HG03139 (cell line): ENCODE results near the gene ZFP36.

ENCODE experiments used
- ATAC-seq: cut with Tn5 transposase; IDR thresholded peaks from one replicate; pipeline ENCODE4 v1.9.1; 2021; ENCODE audit not compliant: unreplicated experiment

ZFP36 gene

DNA sequence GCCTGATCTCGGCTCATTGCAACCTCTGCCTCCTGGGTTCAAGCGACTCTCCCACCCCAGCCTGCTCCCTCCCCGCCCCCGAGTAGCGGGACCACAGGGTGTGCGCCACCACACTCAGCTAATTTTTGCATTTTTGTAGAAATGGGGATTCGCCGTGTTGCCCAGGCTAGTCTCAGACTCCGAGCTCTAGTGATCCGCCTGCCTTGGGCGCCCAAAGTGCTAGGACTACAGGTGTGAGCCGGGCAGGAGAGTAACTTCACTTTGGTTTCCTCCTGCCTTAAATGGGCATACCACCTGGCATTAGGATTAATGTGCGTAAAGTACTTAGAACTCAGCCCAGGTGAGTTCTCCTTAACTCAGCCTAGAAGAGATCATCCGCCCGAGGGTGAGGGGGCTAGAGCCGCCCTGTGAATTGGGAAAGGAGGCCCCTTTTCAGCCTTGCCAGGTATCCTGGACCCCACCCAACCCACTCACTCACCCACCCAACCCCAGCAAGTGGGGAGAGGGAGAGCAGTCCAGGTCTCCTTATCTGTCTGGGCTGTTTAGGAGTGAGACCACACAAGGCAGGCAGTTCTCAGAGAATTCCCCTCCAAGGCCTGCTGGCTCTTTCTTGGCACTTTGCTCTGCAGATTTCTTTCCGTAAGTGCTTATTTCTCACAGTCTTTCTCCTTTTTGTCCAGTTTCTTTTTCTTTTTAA, 1.2 kb upstream of the ZFP36 start:
- no peak for ATAC-seq

DNA sequence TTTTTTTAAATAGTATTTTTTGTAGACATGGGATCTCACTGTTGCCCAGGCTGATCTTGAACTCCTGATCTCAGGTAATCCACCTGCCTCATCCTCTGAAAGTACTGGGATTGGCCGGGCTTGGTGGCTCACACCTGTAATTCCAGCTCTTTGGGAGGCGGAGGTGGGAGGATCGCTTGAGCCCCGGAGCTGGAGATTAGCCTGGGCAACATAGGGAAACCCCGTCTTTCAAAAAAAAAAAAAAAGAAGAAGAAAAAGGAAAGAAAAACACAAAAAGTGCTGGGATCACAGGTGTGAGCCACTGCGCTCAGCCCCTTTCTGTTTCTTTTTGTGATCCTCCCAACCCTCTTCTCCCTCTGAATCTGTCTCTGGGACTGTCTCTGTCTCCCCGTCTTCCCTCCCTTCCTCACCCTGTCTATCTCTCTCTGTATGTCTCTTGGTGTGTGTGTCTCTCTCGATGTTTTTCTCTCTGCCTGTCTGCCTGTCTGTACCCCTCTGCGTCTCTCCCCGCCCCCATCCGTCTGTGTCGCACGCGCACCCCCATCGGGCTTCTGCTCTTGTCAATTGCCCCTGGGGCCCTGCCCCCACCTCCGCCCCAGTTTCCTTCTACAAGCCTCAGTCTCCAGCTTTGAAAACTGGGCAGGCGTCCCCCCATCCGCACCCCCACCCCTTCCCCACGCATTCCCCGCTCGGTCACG, 540 bp upstream of the ZFP36 start:
- no peak for ATAC-seq

DNA sequence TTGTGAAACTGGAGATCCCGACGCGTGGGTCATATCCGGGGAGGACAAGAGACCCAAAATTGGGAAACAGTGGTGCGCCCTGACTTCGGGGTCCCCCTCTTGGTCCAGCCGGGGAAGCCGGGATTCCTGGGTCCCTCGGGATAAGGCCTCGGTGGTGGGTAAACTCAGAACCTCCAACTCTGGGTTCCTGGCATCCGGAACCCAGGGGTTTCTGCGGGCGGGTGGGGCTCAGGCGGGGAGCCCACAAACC, 688 bp downstream of the ZFP36 start:
- no peak for ATAC-seq

DNA sequence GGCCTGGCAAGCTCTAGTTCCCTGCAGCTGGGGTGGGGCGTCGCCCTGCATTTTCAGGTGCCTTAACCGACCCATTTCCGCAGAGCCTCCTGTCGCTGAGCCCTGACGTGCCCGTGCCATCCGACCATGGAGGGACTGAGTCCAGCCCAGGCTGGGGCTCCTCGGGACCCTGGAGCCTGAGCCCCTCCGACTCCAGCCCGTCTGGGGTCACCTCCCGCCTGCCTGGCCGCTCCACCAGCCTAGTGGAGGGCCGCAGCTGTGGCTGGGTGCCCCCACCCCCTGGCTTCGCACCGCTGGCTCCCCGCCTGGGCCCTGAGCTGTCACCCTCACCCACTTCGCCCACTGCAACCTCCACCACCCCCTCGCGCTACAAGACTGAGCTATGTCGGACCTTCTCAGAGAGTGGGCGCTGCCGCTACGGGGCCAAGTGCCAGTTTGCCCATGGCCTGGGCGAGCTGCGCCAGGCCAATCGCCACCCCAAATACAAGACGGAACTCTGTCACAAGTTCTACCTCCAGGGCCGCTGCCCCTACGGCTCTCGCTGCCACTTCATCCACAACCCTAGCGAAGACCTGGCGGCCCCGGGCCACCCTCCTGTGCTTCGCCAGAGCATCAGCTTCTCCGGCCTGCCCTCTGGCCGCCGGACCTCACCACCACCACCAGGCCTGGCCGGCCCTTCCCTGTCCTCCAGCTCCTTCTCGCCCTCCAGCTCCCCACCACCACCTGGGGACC, 1.2 kb downstream of the ZFP36 start:
- ATAC-seq = no peak

DNA sequence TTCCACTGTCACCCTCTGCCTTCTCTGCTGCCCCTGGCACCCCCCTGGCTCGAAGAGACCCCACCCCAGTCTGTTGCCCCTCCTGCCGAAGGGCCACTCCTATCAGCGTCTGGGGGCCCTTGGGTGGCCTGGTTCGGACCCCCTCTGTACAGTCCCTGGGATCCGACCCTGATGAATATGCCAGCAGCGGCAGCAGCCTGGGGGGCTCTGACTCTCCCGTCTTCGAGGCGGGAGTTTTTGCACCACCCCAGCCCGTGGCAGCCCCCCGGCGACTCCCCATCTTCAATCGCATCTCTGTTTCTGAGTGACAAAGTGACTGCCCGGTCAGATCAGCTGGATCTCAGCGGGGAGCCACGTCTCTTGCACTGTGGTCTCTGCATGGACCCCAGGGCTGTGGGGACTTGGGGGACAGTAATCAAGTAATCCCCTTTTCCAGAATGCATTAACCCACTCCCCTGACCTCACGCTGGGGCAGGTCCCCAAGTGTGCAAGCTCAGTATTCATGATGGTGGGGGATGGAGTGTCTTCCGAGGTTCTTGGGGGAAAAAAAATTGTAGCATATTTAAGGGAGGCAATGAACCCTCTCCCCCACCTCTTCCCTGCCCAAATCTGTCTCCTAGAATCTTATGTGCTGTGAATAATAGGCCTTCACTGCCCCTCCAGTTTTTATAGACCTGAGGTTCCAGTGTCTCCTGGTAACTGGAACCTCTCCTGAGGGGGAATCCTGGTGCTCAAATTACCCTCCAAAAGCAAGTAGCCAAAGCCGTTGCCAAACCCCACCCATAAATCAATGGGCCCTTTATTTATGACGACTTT, 2.0 kb downstream of the ZFP36 start:
- ATAC-seq = no peak

DNA sequence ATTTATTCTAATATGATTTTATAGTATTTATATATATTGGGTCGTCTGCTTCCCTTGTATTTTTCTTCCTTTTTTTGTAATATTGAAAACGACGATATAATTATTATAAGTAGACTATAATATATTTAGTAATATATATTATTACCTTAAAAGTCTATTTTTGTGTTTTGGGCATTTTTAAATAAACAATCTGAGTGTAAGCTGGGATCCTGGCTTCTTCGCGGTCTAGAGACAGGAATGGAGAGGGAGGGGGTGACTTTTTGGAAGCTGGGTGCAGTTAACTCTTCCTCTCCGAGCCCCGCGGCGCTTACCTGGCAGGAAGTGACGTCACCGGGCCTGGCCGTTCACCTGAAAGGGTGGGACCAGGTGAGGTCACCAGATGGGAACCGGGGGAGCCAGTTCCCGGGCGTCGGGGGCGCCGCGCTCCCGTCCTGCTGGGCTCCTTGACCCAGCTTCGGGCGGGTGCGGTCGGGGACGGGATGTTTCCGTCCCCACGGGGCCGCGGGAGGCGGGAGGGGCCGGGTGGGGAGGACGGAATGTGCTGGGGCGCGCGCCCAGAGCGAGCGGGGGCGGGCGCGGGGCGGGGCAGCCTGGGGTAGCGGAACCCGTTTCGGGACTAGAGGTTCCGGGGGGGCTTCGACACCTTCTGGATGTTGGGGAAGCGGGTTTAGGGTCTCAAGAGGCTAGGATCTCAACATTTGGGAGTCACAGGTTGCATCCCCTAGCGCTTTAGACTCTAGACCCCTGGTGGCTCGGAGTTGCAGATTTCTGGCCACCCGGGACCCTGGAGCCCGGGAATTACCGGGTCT, 2.8 kb downstream of the ZFP36 start:
- ATAC-seq = no peak

DNA sequence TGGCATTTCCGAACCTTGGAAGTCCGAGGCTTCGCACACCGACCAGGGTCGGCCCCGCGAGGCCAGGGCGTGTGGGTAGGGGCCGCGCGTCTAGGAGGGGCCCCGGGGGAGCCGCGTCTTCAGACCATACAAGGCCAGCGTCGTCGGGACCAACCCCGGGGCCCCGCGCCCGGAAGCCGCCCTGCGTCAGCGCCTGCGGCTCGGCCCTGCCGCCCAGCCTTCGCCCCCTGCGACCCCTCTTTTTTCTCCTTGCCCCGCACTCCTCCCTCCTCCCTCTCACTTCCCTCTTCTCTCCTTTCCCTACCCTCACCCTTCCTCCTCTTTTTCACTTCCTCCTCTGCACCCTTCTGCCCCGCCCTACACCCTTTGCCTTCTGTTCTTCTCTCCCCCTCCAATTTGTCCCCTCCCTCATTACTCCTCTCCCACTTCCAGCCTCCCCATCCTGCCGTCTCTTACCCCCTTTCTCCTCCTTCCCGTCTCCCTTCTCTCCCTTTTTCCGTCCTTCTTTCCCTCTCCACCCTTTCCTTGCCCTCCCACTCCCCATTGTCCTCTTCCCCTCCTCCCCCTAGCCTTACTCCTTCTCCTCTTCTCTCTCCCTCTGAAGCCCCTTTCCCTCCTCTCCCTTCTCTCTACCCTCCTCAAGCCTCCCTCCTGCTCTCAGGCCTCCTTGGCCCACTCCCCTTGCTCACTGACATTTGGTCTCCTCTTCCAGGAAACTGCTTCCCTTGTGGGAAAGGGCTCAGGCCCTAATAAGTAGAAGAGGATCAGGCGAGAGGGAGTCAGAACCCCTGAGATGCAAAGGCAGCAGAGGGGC, 3.6 kb downstream of the ZFP36 start:
- no peak for ATAC-seq

DNA sequence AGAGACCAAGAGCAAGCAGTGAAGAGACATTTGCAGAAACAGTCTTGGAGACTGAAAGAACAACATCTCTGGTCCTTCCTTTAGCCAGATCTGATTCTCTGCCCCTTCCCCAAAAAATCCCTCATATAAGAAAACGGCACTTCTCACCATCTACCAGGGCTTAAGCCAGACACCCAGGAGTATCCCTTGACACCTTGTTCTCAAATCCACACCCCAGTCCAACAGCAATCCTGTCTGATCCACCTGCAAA, 4.1 kb downstream of the ZFP36 start:
- no peak for ATAC-seq

DNA sequence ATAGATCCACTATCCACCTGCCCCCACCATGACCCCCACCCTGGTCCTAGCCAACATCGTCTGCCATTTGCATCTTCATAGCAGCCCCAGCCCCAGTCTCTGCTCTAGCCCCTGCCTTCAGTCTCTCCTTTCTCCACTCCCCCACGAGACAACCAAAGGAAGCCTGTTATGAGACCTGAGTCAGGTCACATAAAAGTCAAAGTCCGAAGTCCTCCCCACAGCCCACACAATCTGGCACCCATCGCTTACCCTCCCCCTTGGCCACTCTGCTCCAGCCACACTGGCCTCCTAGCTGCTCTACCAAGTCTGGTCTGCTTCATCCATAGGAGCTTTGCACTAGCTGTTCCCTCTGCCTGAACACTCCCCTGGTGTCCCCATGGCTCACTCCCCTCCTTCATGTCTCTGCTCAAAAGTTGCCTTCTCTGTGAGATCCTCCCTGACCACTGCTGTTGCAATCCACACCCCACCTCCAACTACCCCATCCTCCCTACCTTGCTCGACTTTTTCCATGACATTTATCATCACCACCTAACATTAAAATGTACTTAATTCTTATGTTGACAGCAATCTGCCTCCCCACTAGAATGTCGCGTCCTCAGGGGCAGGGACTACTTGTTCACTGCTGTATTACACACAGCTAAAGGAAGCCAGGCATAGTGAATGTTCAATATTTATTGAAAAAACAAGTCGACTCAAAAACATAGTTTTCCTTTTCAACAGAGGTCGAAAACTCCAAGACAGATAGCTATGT, 4.6 kb downstream of the ZFP36 start:
- ATAC-seq = no peak

DNA sequence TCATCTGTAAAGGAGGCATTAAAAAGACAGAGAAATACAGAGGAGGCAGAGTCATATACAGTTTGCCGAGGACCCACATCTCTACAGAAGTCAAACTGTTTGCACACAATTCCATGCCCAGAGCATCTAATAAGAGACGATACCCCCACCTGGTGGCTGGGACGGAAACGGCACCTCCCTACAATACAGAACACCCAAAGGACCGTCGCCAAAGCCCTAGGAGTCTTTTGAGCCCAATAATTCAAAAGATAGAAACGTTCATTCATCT, 5.1 kb downstream of the ZFP36 start:
- ATAC-seq = peak; percentile 20

DNA sequence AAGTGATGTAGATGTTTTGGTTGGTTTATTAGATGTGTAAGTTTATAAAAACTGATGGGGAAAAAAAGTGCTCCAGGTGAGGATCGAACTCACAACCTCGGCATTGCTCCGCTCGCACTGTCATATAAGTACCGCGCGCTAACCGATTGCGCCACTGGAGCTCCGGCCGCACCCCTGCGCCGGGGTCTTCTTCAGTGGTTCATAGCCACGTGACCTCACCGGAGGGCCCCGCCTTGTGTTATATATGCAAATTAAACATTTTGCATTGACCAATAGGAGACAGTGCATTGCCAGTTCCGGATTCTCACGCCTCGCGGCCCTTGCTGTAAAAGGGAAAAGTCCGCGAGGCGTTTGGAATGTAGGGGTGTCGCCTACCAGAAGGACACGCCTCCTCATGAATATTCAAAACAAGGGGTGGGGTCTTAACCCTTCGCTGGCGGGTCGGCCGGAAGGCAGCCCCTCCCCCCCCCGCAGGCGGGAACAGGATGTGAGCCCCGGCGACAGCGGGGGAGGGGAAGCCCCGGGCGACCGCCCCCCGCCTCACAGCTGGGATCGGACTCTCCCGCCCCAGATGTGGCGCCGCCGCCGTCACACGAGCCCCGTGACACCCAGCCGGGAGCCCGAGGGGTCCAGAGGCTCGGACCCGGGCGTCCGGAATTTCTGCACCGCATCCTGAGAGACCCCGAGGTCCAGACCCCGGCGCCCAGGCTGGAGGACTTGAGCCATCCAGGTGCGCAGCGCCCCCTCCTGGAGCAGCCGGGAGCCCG, 5.6 kb downstream of the ZFP36 start, which contains the start of gene PLEKHG2:
Gene PLEKHG2 (plus strand): TSS at position 570 of the 767 bp plus-strand sequence. CDS start 1,418 bp downstream, outside the sequence.
- peak; percentile 47 for ATAC-seq

DNA sequence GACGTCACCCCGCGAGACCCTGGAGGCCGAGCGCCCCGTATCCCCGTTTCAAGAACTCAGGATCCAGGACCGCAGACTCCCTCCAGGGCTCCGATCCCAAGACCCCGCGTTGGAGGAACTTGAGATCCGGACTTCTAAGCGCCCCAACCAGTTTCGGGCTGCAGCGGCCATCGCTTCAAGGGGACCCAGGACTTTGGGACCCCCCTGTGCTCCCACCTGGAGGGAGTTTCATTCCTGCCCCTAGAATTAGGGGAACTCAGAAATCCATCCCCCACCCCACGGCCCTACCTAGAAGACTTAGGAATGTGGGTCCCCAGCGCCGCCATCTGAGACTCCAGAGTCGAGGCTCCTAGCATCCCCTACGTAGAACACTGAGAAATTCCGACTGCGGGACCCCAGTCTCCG, 6.2 kb downstream of the ZFP36 start:
- no peak for ATAC-seq

DNA sequence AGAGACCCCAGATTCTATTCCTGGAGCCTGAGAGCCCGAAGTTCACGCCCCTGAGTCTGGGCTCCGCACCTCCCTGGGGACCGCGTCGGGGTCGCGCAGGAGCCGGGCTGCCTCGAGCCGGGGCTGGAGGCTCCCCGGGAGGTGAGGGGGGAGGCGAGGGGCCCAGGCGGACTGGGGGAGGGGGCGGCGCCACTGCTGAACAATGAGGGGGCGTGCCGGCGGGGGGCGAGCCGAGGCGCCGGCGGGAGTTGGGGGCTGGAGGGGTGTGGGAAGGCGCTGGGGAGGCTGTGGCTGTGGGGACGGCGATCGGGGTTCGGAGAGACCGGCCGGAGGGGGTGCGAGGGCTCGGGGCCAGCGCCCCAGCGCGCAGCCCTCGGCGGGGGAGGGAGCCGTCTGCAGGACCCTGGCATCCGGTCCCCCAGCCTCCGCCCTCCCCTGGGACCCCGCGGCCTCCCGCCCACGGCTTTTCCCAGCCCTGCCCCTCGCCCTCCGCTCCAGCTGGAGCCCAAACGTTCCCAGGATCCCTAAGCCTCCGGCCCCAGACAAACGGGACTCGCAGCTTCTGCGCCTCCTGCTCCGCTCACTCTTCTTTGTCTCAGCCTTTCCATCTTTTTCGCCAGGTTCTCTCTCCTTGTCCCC, 6.7 kb downstream of the ZFP36 start:
- ATAC-seq = no peak

DNA sequence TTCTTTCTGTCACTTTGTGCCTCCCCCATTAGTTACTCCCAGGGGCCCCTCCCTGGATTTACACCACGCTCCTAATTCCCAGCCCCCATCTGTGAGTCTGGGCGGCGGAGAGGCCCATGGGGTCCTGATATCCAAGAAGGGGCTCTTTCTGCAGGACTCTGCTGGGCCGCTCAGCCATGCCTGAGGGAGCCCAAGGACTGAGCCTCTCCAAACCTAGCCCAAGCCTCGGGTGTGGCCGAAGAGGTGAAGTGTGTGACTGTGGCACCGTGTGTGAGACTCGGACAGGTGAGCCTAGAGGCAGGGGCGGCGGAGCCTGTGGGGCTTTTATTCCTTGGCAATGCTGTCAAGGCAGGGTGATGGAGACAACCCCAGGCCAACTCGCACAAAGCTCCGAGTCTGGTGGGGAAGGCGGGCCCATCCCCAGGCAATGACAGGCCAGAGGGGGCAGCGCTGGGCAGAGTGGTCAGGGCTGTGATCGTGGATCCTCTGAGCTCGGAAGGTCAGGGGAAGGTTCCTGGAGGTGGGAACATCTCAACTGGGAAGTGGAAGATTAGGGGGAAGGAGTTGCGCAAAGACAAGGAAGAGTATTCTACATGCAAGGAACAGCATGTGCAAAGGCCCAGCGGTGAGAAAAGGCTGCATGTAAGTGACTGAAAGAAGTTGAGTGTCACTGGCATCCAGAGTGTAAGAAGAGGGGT, 7.4 kb downstream of the ZFP36 start:
- no peak for ATAC-seq

DNA sequence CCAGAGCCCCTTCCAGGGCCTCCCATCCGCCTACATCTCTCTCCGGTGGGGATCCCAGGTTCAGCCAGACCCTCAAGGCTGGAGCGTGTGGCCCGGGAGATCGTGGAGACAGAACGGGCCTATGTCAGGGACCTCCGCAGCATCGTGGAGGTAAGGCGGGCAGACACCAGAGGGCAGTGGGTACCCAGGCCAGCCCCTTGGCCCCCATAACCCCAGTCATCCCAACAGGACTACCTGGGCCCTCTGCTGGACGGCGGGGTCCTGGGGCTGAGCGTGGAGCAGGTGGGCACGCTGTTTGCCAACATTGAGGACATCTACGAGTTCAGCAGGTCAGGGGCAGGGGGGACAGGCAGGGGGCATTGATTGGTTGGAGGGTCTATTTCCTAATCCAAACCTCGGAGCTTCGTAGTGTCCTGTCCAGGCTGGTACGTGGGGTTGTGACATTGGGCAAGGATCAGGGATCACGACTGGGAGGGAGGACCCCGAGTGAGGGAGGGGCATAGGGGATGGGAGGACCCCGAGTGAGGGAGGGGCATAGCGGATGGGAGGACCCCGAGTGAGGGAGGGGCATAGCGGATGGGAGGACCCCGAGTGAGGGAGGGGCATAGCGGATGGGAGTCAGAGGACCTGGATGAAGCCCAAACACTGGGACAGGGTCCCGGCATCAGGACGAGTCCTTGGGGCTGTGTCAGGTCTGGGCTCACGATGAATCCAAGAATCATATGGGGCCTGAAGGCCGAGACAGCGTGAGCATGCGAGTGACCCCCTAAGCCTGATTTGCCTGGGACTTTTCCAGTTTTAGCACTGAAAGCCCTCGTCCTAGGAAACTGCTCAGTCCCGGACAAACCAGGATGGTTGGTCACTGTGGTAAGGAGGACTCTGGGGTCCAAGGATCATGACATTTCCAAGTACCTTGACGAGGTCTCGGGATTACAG, 8.7 kb downstream of the ZFP36 start:
- ATAC-seq = no peak
